SIG-M5 (cell line): ENCODE measurements around the gene MXRA8.
"Not testable (repeated sequence)": the region's sequence is repeated elsewhere in the genome, so short reads cannot be mapped to it uniquely, and the experiment has no call there.

ENCODE experiments used
- DNase-seq: peaks from one replicate; lab custom pipeline; 2025; lab: John Stamatoyannopoulos, UW

MXRA8 gene

DNA sequence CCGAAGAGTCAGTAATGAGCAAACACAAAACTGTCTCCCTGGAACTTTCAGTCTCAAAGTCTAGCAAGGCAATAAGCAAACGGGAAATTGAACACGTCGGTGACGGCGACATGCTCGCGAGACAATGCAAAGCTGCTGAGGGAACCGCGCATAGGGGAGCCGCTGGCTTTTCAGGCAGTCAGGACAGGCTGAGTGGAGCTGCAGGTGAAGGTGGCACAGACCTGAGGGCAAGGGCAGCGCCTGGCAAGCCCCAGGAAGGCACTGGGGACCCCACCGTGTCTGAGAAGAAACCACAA lies 38.8 kb downstream of the MXRA8 start:
- no peak for DNase-seq

DNA sequence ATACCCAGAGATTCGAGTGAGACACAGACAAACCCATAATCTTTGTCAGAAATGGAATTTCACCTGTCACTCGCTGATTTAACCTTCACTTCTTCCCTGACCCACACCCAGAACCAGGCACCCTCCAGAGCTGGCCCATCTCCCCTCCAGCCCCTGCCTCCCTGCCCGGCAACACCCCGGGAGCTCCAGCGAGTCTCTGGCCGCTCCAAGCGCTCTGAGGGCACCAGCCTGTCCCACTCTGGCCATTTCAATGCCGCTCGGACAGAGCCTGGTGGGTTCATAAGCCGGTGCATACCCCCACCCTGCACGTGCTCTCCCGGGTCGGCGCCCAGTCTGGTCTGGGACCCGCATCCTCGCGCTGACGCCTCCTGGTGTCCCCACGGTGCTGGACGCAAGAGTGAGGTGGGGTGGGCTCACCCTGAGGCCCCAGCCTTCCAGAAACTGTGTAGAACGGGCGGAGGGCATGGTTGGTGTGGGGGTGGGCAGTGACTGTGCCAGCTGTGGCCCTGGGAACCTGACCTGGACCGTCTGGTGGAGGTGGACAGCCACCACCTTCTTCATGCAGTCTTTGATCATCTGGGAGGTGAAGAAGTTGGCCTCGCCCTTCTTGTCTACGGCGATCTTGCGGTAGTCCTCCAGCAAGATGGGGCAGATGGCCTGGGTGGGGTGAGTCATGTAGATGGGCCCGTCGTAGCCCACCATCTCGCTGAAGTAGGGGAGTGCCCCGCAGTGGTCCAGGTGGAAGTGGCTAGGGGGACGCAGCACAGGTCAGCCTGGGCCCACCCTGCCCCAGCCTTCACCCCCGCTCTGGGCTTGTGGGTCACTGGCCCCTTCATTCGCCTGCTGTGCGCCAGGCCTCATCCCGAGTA lies 39.3 kb downstream of the MXRA8 start:
- DNase-seq = no peak

DNA sequence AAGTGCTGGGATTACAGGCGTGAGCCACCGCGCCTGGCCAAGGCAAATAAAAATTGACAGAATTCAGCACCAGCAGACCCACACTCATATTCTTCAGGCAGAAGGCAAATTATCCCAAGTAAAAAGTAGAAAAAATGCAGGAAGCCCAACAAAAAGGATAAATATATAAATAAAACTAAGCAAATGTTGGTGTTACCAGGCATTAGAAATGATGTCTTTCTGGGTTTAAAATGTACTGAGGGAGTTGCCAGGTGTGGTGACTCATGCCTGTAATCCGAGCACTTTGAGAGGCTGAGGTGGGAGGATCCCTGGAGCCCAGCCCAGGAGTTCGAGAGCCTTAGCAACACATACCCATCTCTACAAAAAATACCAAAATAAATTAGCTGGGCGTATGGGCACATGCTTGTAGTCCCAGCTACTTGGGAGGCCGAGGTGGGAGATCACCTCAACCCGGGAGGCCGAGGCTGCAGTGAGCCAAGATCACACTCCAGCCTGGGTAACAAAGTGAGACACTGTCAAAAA lies 40.2 kb downstream of the MXRA8 start:
- DNase-seq = no peak

DNA sequence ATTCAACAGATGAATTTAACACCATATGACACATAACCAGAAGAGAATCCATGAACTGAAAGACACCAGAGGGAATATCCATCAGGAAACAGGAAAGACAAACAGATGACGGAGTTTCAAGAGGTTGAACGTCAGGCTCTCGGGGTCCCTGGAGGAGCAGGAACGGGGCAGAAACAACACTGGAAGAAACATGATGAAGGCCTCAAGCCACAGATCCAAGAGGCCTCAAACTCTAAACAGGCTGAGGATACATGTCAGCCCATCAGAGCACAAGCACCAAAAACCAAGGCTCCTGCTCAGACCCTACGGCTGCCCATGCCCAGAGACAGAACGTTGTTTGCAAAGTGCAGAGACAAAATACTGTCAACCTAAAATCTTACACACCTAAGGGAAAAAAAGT lies 40.9 kb downstream of the MXRA8 start:
- DNase-seq = no peak

DNA sequence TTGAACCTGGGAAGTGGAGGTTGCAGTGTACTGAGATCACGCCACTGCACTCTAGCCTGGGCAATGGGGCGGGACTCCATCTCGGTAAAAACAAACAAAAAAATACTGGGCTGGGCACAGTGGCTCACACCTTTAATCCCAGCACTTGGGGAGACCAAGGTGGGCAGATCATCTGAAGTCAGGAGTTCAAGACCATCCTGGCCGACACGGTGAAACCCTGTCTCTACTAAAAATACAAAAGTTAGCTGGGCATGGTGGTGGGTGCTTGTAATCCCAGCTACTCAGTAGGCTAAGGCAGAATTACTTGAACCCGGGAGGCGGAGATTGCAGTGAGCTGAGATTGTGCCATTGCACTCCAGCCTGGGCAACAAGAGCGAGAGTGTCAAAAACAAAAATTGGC lies 42.2 kb downstream of the MXRA8 start:
- not testable (repeated sequence) for DNase-seq

DNA sequence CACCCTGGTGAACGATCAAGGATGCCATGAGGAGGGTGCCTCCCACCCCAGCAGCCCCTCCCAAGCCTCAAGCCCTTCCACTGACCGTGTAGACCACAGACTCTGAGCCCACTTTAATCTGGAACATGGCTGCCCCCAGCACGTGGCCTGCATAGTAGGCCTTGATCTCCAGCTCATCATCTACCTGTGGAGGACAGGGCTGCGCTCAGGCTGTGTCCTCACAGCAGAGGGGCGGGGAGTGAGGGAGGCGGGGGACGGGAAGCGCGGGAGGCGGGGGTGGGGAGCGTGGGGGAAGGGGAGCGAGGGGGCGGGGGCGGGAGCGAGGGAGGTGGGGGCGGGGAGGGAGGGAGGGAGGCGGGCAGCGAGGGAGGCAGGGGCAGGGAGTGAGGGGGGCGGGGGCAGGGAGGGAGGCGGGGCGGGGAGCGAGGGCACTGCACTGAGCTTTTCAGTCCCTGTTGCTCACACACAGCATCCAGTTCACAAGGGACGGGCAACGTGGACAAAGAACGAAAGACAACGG lies 42.9 kb downstream of the MXRA8 start:
- no peak for DNase-seq

DNA sequence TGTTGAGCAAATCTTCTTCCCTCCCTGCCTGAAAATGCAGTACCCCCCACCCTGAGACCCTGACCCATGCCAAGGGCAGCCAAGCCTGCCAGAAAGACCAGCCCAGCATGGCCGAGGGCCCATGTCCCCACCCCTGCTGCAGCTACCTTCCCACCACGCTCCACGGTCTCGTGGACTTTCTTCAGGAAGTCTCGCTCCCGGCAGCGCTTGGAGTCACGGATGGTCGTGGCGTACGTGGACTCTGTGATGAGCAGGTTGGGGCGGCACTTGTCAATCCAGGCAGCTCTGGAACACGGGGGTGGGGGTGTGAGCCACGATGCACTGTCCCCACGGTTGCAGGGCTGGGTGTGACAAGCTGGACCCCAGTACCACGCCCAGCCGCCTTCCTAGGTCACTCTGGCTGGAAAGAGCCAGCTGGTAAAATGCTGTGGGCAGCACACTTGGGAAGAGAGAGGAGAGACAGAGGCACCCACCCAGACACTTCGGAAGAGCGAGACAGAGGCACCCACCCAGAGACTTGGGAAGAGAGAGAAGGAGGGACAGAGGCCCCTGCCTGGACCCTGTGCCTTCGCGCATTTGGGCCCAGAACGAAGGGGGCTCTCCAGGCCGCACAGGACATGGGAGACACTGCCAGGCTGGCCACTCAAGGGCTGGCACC lies 43.5 kb downstream of the MXRA8 start:
- DNase-seq = no peak

DNA sequence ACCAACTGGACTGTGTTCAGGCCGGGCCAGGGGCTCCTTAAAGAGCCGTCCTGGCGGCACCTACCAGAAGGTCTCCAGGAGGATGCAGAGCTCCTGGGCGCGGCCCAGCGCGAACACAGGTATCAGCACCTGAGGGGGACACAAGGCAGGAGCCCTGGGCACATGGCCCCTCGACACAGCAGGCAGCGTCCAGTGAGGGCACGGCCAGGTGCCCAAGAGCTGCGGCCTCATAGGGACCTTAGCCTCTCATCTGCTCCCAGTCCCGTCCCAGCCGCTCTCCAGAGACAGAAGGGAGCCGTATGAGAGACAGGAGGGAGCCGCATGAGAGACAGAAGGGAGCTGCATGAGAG lies 44.1 kb downstream of the MXRA8 start:
- DNase-seq = no peak

DNA sequence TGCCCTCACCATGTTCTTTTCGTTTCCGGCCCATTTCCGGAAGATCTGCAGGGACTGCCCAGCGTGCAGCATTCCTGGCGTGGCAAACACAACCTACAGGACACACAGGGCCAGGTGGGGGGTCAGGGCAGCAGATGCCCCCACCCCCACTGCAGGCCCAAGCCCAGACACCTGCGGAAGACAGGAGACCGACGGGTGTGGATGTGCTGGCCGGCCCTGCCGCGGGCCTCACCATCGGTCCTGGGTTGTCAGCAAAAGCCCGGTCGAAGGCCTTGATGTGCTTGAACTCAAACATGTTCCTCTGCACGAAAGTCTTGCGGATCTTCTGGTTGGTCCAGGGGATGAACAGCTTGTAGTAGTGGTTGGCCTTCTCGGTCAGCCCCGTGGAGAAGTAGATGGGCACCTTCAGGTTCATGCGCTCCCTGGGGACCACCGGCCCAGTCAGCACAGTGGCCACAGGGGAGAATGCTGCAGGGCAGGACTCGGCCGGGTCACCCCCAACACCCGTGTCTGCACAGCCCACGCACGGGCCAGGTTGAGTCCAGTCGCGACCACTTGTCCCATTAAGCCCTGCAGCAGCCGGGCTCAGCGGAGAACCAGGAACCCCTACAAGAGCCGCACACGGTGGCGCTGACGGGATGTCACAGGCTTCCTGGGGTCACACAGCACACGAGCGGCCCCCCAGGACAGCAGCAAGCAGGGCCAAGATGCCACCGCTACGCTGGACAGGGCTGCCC lies 44.7 kb downstream of the MXRA8 start:
- no peak for DNase-seq

DNA sequence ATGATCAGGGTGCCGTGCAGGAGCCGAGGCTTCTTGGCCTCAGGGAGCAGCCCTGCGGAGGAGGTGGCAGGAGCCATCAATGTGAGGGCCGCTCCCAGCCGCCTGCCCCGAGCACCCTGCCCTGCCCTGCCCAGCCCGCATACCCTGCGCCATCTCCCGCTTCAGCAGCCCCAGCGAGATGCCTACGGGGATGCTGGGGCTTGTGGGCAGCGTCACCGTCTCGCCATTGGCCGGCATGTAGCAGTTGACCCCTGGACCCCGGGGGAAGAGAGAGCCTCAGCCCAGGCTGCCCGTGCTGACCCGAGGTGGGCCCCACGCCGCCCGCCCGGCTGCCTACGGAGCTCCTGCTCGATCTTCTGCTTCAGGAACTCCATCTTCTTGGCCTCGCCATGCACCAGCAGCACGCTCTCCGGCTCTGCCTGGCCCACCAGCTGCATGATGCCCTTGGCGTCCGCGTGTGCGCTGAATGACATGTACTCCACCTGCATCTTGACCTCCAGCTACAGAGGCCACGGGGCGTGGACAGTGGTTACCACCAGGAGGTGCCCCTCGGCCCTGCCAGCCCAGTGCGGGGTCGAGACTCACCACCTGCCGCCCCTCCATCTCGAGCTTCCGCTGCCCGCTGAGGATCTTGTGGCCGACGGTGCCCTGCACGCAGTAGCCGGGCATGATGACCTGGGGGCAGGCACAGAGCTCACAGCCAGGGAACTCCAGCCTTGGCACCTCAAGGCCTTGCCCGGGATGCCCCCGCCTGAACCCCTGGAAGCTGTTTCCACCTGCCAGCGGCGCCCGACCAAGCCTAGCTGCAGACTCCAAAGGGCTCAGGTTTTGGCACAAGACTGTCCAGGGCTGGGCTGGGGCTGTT lies 45.7 kb downstream of the MXRA8 start:
- no peak for DNase-seq

DNA sequence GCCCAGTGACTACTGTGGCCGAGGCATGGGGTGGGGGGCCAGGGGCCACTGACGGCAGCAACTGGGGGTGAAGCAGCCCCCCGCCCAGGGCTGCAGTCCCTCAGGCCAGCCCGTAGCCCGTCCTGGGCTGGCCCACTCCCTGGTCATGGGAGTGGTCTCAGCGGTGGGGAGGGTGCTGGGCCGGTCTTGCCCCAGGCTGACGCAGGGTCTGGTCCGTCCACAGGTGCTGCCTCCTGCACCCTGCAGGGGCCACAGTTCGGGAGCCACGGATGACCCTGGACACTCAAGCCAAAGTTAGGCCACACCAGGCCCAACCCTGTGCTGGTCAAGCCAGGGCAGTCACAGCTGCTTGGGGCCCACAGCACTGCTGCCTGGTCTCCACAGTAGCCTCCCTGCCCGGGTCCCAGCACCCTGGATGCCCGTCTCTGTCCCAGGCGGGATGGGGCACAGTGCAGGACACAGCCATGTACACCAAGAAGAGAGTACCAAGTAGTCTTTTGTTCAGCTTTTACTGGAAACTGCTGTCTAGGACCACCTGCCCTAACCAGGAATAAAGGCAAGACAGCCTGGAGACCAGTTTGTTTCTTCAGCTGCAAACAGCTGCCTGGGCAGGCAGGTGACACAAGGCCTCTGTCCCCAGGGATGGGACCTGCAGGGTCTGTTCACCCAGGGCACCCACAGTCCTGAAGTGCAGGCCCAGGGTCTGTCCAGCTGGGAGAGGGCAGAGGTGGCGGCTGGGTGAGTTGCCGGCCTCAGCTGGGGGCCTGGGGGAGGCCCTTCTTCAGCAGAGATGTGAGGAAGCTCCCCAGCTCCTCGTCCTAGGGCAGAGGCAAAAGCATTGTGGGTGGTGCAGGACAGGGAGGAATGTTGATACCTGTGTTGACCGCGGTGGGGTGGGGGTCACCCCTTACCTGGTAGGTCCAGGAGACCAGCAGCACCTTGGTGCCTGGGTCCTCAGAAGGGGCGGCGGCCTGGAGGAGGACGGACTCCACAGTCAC lies 46.9 kb downstream of the MXRA8 start:
- no peak for DNase-seq

DNA sequence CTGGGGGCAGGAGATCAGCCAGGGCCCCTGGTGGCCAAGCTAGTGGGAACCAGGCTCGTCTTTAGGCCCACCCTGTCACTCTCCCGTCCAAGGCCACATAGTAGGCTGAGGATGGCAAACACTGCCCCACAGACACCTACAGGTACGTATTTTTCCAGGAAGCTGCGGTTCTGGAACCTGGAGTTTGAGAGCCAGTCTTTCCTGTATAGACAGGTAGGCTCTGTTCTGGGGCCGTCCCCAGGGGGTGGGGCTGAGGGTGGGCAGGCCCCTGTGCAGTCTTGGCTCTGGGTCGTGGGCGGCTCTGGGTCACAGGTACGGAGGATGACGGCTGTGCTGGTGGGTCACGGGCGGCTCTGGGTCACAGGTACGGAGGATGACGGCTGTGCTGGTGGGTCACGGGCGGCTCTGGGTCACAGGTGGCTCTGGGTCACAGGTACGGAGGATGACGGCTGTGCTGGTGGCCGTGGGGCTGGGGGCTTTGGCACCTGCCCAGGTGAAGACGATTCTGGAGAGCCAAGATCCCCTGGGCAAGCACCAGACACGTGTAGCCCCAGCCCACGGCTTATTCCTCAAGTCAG lies 47.8 kb downstream of the MXRA8 start:
- no peak for DNase-seq

DNA sequence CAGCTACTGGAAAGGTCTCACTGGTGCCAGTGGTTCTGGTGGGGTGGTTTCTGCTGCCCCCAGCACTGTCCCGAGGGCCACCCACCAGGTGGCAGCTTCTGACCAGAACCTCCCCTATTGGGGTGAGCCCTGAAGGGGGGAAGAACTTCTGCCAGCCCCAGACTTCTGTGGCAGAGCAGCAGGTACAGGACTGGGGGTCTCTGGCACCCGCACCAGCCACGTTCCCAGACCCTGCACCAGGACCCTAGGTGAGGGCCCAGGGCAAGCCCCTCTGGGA lies 48.3 kb downstream of the MXRA8 start:
- no peak for DNase-seq

DNA sequence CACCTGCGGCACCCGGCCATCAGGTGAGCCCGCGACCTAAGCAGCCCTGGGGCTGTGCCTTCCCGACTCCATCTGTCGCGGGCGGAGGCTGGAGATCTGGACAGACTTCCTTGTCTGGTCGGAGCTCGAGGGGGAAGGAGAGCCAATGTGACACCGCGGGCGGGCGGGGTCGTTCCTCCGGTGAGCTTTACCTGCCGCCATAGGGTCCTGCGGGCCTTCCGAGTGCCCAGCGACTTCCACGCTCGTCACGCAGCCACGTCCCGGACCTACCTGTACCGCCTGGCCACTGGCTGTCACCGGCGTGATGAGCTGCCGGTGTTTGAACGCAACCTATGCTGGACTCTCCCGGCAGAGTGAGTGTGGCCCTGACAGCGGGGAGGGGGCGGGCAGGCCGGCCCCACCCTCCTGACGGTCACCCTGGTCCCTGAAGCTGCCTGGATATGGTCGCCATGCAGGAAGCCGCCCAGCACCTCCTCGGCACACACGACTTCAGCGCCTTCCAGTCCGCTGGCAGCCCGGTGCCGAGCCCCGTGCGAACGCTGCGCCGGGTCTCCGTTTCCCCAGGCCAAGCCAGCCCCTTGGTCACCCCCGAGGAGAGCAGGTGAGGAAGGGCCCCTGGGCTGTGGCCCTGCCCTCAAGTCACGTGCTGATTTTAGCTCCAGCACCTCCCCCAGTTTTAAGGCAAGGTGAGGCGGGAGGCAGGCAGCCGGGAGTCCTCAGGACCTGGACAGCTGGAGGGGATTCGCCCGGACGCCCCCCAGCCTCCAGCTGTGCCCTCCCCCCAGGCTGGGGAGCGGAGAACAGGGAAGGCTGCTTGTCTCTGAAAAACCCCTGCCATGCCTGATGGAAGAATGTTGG lies 48.9 kb downstream of the MXRA8 start:
- no peak for DNase-seq

DNA sequence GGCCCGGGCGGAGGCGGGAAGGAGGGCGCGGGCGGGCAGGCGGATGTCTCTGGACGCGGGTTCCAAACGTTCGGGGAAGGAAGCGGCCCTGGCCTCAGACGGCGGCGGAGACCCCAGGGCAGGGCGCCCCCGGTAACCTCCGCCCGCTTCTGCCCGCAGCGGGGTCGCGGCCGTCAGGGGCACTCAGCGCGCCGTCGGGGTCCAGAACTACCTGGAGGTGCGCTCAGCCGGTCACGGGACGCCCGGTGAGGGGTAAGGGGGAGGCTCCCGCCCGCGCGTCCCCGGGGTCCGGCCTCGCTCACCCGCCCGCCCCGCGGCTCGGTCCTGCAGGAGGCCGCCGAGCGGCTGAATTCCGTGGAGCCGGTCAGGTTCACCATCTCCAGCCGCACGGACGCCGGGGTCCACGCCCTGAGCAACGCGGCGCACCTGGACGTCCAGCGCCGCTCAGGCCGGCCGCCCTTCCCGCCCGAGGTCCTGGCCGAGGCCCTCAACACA lies 49.6 kb downstream of the MXRA8 start:
- no peak for DNase-seq

DNA sequence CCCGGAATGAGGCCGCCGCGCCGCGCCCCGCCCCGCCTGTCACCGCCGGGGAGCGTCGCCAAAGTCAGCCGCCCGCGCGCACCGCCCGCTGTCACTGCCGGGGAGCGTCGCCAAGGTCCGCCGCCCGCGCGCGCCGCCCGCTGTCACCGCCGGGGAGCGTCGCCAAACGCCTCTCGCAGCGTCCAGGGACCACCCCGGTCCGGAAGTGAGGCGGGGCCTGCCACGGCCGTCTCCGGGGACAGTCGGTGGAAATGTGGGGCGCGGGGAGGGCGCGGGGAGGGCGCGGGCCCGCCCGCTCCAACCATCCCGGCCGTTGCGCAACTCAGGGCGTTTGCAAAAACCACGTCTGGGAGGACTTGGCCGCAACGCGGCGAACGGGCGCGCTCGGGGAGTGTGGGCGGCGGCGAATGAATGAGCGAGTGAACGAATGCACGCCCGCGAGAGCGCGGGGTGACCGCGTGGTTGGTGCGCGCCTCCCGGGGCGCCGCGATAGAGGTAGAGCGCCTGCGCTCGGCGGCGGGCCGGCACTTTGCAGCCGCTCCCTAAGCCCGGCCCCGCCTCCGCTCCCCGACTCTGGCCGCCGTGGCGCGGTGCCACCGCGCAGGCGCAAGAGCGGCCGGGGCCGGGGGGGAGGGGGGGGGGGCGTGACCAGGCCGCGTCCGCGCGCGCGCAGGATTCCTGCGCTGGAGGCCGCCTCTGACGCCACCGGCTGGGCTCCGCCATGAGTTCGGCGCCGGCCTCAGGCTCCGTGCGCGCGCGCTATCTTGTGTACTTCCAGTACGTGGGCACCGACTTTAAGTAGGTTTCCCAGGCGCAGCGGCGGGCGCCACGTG lies 50.2 kb downstream of the MXRA8 start, which contains the start of the genes ACAP3 and PUSL1:
Gene ACAP3 (minus strand): TSS at position 8 of the 833 bp plus-strand sequence. CDS start 115 bp downstream, outside the sequence.
Gene PUSL1 (plus strand): TSS at position 675 of the 833 bp plus-strand sequence. CDS start 47 bp downstream, at position 722.
- peak; percentile 55 for DNase-seq

DNA sequence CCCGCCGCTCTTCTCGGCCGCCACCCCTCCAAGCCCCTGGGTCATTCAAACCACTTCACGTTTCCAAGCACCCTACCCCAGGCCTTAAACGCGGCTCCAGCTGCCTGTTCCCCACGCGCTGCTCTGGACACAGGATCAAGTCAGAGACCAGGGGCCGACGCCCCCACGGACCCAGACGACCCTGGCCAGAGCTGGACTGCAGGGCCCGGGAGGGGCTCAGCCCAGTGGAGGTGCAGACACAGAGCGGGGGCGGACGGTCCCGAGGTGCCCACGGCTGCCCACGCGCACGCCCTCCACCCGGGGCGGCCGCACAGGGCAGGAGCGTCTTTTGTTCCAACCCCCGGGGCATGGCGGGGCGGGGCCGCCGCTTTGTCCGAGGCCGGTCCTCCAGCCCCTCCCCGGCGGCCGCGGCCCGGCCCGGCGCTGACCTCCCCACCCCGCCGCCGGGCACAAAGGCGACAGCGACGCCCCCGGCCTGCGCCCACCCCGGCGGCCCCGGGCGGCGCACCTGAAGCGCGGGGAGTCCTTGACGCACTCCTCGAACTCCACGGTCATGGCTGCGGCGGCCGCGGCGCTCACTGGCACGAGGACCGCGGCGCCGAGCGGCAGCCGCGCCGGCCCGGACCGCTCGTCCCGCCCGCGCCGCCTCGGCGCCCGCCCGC lies 51.0 kb downstream of the MXRA8 start:
- no peak for DNase-seq
